GM04504 (cell line): Measurements from ENCODE around the gene FILIP1.

Source experiments
- DNase-seq: peaks from one replicate; pipeline ENCODE4 v3.0.0-alpha.2; 2012; ENCODE audit warnings: low read depth

Gene FILIP1

DNA sequence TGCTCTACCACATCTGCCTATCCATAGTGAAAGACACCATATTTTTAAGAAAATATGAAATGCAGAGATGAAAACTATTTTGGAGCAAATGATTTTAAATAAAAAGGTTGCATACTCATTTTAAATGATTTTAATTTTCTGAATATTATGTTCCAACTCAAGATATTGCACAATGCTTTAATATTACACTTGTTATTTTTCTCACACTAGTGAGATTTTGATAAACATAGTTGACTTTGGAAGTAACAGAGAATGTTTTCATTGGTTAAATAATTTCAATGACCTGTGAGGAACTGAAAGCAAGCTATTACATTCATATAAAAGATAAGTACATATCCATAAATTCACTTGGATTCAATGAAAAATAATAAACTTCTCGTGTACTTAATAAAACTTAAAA is 201.9 kb downstream of the FILIP1 start:
- no peak for DNase-seq

DNA sequence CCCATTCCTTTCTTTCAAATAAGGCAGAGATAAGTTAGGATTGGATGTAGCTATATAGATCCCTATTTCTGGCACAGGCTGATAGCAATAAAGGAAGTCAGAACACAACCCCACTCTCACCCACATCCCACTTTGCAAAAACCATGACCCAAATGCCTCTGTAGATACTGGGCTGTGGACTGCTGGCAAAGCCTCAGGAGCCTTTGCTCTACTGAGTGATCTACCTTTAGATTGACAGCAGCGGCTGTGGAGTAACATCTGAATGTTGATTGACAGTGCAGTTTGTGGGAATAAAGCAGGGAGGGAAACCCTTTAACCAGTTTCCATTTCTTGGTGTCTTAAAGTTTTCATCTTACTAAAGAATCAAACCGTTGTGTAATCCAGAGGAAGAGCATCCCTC is 202.3 kb downstream of the FILIP1 start:
- no peak for DNase-seq

DNA sequence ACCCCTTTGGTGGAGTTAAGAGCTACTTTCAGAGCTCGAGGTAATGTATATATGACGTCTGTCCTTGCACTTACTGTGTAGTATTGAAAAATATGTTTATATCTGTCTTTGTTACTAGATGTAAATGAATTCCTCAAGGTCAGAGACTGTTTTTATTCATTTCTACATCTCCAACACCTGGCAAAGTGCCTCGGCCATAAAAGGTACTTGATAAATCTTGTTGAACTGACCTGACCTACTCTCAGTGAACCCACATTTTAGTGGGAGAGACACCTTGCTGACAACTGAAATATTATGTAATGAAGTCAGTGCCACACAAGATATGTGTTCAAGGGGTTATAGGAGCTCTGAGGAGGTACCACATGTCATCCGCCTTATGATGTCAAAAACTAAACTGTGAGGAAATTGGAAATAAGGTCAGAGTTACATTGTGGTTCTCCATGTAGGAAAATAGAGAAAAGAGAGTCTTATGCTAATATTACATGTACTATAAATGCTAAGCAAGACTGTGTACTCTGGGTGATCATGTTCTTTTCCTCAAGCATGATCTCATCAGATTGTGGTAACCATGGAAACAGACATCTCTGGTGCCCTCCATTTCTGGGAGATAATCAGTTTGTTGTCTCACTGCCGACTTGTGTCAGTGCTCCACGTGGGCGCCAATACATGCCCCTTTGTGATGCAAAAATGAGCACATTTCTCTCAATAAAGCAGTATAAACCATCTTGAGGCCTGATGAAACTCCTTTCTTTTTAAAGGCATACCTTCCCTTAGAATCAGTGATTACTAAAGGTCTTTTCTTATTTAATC is 203.3 kb downstream of the FILIP1 start:
- DNase-seq, result no peak

DNA sequence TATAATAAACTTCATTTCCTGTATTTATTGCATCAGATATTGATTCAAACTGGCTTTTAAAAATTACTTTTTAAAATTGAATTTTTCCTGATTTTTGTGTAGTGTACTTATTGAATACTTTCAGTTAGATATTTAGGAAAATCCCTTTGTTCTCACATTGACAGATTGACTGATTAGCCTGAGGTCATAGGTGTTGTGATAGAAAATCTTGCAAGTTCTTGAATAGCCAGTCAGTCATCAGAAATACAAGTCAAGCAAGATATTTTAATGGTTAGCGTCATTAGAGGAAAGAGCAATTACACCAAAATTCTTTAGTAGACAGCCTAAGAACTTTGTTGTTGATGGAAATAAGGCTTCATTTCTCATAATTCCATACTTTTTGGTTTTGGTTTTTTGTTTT is 205.6 kb downstream of the FILIP1 start:
- no peak for DNase-seq

DNA sequence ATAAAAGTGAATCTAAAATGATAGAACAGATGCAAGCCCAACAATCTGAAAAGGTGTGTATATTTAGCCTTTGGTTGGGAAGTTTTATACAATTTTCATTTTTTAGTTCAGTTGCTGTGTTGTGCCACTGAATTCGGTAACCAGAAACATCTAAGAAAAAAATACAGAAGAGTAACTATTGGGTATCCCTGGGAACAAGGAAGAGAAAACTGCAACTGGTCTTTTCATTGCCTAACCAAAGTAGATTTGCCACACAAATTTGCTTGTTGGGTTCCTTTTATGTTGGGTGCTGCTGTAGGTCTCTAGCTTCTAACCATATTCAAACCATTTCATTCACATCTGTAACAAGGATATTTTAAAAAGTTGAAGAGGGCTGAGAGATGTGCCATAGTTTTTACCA is 206.2 kb downstream of the FILIP1 start:
- DNase-seq, result no peak

DNA sequence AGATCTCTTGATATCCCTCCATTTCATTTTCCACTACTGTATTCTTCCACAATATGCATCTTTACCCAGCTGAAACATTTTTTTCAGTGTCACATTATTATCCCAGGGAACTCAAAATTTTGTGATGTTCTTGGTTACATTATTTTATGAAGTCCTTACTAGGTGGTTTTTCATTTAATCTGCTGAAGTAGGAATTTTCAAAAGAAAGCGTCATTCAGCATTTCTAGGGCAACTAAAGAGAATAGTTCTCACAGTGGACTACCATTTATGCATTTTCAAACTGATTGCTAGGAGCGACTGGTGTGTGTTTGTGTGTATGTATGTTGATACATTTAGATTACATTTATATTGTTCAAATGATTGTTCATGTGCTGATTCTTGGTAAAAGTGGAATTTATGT is 206.6 kb downstream of the FILIP1 start:
- DNase-seq, result no peak

DNA sequence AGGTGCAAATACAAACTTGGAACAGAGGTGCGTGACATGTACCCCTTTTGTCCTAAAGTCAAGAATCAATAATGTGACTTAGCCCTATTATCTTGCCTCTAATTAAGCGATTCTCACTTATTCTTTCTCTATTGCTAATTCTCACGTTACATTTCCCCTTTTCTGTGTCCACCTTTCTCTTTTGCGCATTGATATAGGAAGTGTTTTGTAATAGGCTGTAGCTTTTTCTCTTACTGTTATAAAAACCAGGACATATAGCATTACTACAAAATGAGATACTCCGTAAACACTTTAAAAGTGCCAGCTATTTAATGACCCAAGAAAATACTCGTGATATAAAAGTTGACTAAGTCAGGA is 208.3 kb downstream of the FILIP1 start:
- DNase-seq, result no peak

DNA sequence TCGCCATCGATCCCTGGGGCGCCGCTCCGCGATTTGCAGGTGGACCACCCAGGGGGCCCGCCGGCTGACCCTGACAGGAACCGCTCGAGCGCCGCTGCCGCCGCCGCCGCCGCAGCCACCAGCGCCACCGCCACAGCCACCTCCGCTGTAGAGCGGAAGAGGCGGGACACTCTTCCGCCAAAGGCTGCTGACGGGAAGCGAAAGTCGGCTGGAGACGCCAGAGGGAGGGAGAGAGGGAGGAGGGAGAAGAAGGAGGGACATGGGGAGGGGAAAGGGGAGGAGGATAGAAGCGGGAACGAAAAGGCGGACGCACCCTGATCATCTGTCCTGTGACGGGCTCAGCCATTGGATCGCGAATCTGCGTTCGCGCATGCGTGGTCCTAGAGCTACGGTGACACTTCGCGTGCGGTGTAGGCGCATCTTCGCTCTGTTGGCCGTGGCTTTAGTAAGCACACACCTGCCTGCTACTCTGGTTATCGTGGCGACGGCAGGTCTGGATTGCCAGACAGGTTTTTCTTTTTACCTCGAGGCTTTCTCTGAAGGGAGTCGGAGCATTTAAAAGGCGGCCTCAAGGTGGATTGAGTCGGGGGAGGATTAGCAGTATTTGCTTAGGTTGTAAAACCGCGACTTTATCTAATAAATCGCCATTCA is 208.8 kb downstream of the FILIP1 start, which contains the start of gene TMEM30A:
Gene TMEM30A (minus strand): TSS at position 161 of the 651 bp plus-strand sequence. CDS start 154 bp downstream, at position 7.
- peak; percentile 99 for DNase-seq

DNA sequence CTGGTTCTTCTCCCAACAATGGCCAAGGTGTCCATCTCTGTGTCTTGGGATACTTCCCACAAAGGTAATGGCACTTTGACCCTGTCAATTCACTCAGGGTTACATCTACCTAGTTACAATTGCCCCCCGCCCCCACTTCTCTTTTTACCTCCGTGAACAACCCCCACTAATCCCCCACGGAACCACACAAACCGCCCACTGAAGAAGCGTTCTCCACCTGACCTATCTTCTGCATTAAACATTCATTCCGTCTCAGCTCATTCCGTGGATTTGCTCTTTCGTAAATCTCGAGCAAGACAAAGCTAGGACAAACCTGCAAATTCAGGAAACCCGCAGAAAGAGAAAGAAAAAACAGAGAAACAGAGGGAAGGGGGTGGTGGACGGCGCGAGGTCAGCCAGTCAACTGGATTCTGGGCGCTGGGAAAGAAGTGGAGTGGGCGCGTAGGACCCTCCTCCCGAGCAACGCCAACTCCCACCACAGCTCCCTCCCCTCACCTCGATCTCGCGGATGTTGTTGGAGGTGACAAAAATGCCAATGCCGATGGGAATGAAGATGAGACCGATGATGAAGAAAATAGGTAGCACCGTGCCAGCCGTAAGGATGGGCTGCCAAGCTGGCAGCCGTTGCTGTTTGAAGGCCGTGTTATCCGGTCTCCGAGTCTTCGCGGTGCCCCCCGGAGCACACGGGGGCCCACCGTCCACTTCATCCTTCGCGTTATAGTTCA is 209.5 kb downstream of the FILIP1 start:
- peak; percentile 9 for DNase-seq

DNA sequence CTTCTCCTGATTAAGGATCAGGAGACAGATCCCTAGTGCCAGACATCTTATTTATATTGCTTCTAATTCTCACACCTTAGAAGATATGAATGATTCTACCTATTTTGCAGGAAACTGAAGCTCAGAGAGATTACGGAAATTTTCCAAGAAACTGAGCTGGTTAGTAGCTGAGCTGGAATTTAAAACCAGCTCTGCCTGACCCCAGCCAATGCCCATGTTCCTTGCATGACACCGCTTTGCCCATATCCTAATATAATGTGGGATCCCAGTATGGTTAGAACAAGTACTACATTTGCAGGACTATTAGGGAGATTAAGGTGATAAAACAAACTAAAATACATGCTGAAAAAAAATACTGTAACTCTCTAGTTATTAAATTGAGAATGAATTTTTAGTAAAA is 210.9 kb downstream of the FILIP1 start:
- no peak for DNase-seq

DNA sequence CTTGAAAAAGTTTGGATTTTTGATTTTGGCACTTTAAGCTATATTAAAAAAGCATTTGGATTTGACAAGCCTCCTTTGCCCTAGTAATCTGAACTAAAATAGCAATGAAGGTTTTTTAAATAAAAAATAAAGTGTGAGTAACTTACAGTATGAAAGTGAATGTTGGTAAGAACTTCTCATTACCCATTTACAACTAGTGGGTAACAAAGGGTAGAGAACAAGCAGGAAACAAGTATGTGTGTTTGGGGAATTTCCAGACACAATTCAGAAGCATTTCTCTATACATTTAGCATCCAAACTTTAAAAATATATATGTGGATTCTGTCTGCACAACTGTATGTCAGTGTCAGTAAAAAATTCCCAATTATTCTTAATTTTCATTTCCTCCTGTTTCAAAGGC is 211.9 kb downstream of the FILIP1 start:
- no peak for DNase-seq

DNA sequence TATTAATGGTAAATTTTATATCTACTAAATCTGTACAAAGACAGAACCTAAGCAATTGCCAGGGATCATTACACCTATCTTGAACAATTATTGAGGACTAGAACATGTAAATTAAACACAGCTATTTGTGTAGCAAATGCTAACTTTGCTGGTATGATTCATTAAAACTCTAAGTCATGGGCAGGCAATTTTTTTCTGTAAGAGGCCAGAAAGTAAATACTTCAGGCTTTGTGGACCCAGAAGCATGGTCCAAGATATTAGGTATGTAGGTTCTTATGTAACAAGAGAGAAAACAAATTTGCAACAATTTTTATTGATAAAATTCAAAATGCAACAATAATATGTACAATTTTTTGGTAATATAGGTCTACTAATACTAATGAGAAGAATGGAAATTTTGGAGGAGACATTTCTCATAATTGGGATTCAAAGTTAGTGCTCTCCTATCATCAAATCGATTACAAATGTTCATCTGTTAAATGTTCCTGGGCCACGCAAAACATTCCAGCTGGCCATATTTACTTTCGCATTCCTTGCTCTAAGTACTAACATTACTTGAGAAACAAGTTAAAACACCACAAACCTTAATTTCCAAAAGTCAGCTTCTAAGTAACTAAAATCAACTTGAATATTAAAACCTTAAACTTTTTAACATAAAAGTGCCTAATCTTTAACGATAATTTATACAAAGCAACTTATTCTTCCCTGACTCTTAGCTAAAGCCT is 213.3 kb downstream of the FILIP1 start:
- DNase-seq, result no peak

DNA sequence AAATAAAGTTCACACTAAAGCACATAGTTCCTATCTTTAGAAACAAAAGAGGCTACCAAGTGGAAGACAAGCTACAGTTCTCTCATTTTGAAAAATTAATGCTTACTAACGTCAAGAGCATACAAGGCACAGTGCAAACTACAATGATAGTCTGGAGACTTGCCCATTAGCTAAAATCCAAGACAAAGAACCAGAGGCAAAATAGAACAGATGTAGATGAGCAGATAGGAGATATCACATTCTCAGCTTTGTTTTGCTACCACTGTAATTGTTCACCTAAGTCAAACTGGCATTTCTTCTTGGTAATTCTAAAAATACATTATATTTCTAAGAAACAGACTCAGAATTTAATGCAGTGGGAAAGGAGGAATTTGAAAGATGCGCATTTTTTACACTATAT is 214.2 kb downstream of the FILIP1 start:
- no peak for DNase-seq

DNA sequence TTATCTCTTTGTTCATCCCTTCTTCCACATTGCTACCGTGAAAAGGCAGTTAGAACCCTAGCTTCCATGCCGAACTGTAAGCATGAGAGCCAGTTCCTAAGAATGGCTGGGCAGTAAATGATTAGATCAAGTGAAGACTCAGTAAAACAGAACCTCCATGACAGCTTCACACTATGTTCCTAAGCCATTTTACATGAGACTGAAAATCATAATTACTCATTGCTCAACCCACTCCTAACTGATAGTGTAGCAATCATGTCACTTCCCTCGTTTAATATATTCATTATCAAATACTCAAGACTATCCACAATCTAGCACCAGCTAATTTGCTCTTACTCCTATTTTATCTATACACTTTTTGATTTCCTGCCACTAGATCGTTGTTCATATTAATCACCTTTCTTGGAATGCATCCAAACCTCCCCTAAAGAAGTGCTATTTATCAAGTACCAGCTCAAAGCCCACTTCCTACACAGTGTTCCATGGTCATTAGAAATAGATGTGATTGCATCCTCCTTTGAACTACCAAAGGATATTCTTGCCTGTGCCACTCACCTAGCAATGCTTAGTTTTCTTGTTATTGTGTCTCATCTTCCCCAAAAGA is 215.0 kb downstream of the FILIP1 start:
- no peak for DNase-seq

DNA sequence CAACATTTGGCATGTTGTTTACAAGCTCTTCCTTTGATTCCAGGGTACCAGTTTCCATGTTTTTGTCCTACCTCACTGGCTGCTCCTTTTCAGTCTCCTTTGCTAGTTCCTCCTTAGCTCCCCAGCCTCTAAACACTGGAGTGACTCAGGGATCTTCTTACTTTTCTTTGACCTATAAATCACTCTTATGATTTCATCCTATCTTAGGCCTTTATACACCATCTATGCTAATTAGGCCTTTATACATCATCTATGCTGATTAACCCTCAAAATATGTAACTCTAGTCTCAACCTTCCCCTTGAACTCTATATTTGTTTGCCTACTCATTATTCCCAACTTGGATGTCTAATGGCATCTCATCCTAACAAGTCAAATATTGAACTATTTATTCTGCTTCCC is 218.5 kb downstream of the FILIP1 start:
- peak; percentile 62 for DNase-seq

DNA sequence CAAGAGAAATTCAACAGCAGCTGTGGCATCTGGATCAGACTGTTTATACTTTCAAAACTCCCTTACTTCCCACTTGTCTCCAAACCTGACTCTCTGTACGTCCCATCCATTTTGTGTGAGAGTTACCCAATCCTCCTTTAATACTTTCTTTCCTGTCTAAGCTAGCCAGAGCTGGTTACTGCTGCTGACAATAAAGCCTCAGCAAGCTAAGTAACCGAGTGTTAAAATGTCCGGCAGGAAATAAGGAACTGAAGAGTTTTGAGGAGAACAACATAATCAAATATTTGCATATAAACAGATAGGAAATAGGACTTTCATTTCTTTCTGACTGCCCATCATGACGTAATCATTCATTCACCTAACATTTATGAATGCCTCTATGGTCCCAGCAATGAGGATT is 220.6 kb downstream of the FILIP1 start:
- DNase-seq, result no peak

DNA sequence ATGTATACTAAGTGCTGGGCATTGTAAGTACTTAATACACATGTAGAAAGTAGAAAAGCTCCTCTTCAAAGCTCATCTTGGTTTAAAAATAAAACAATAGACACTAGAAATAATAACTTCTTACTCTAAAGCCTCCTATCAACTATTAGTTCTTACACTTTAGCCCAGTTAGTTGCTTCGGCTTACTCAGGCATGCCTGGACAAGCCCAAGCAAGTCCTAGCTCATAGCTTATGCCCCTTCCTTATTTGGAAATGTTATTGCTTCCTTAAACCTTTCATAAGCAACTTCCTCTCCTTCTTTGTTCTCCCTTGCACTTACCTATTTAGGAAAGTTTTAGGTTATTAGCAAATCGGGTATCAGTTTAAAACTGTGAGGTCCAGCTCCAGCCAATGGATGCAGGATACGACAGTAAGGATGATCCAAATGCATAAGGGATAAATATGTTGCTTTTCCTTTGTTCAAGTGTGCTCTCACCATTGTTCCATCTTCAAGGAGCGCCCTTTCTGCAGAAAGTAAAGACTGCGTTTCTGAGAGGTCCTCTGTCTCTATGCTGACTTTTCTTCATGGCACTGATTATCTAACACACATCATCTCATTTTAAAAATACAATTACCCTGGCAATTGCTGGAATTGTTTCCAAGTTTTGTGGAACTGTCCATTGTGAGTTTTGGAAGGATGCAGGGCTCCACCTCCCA is 221.3 kb downstream of the FILIP1 start:
- DNase-seq, result no peak

DNA sequence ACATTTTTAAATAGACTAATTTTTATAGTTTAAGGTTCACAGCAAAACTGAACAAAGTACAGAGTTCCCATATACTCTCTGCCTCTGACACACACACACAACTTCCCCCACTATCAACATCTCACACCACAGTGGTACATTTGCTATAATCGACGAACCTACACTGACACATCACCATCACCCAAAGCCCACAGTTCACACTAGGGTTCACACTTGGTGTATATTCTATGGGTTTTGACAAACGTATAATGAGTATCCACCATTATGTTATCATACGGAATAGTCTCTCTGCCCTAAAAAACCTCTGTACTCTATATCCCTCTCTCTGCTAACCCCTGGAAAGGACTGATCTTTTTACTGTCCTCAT is 224.6 kb downstream of the FILIP1 start:
- DNase-seq, result no peak

DNA sequence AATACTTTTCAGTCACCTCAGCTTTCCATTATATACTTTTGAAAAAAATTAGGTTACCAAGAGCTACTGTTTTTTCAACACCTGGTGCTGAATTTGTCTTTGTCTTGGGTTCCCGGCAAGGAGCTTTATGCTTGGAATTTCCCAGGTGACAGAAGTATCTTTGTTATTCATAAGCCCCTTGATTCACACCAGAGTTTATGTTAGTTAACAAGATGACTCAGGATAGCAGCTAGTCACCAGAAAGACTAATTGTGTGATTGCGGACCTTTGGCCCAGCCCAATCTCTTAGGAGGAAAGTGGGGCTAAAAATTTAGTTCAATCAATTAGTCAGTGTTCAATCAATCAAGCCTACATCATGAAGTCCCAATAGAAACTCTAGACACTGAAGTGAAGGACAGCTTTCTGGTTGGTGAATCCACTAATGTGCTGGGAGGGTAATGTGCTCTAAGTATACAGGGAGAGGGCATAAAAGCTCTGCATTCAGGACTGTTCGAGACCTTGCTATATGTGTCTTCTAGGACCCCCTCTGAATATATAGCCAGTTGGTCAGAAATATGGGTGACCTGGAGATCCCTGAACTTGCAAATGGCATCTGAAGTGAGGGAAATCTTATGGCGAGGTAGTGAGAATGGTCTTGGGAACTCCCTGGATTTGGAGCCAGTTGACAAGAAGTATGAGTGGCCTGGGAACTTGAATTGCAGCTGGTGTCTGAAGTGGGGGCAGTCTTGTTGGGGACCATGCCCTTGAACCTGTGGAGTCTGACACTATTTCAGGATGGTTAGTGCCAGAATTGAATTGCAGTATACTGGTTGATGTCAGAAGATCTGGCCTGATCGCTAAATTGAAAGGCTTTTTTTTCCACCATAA is 225.2 kb downstream of the FILIP1 start:
- DNase-seq, result no peak

DNA sequence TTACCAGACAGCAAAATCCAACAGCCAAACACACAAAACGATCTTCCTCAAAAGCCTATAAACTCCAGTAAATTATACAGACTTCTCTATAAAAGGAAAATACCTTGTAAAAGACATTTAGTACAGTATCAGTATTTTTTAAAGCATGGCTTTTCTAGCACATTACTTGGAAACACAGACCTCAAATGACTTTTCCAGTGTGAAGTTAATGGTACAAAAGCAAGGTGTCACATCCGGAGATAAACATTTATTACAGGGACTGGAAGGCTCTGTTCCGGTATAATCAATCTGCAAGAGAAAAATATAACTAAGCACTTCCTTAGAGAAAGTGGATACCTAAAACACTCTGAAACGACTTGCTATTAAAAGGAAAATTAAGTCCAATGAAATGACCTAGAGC is 226.1 kb downstream of the FILIP1 start:
- DNase-seq, result no peak
